NCI-H69 (cell line): ENCODE results near the gene GRIN2C.

Experiments
- DNase-seq: peaks from one replicate; lab custom pipeline; 2025; lab: John Stamatoyannopoulos, UW

Gene GRIN2C

DNA sequence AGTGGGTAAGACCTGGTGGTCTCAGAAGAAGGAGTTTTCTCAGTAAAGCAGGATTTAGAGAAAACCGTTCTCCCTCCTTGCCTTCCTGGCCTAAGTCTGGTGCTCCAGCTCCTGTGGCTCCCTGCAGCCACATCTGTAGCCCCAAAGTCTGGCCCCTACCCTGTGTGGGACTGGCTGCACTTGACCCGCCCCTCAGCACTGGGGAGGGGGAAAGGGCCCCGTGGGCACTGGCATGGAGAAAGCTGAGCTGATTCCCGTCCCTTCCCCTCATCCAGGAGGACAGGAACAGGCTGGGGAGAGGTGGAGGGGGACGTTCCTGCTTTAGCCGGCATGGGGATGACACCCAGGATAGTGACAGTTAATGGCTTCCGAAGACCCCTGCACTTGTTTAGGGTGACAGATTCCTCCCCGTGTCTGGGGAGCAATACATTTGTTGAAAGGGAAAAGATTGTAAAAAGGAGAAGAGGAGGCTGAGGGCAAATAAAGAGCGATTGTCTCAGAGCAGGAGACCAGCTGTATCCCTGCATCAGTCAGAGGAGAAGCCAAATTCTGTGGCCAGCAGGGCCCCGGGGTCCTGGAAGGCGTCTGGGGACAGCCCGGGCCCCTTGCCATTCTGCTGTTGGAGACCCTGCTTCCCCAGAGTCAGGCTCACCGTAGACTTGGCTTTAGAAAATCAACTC, 37.9 kb downstream of the GRIN2C start:
- DNase-seq, result no peak

GRCh38 chr17:74819801-74820436, 39.8 kb downstream of the GRIN2C start:
- DNase-seq, result no peak

GRCh38 chr17:74818291-74818938, 41.3 kb downstream of the GRIN2C start:
- DNase-seq, result no peak

GRCh38 chr17:74816905-74817620, 42.6 kb downstream of the GRIN2C start:
- no peak for DNase-seq

- DNase-seq, result peak; percentile 41
These were observed 43.9 kb downstream of the GRIN2C start for GRCh38 chr17:74815550-74816370.

DNA sequence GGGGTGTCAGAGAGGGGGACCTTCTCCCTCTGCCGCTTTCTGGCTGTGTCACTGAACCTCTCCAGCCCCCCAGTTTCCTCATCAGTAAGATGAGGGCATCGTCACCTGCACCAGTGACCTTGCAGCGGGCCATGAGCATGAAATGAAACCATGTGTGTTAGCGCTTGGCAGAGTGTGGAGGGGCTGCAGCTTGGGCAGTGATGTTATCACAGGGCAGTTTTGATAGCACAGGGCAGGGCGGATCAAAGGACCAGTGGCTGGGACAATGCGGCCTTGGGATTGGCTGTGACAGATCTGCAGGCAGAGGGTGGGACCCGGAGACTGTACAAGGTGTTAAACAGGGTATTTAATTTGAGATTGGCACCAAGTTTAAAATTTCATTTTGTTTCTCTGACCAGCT, 44.6 kb downstream of the GRIN2C start:
- DNase-seq, result no peak

DNA sequence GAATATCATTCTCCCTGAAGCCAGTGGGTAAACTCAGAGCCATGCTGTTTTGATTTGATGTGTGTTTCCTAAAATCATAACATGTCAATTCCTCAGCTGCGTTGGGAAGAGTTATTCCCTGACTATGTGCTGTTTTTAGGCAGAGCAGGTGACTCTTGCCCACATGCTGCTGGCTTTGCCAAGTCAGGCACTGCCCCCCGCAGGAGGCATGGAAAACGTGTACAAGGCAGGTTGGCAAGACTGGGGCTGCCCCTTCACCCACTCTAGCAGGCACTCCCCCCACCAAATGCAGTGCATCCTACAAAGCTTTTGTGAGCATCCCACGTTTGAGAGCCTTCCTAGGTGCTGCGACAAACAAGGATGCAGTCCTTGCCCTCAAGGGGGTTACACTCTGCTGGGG, 45.2 kb downstream of the GRIN2C start:
- DNase-seq, result peak; percentile 38

GRCh38 chr17:74812109-74813009, 47.3 kb downstream of the GRIN2C start:
- DNase-seq, result no peak

DNA sequence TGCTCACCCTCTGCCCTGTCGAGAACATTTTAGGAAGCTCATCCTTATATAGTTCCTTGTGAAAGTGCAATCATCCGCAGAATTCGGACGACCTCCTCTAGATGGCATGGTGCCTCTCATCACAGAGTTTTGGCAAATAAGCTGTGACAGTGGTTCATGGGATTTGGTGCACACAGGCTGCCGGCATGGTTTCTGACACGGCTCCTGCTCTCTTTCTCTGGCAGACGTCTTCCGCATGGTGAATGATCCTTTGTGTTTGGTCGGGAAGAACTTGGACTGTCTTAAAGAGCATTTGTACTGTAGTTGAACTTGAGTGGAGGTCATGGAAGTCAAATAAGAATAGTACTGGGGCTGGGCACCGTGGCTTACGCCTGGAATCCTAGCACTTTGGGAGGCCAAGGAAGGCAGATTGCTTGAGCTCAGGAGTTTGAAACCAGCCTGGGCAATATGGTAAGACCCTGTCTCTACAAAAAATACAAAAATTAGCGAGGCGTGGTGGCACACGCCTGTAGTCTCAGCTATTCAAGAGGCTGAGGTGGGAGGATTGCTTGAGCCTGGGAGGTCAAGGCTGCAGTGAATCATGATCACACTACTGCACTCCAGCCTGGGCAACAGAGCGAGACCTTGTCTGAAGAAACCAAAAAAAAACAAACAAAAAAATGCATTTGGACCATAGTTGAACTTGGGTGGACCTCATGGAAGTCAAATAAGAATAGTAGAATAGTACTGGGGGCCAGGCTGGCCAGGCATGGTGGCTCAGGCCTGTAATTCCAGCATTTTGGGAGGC, 48.8 kb downstream of the GRIN2C start:
- DNase-seq, result no peak

GRCh38 chr17:74808714-74809430, 50.8 kb downstream of the GRIN2C start:
- DNase-seq, result peak; percentile 85

GRCh38 chr17:74807925-74808324, 51.8 kb downstream of the GRIN2C start:
- DNase-seq, result peak; percentile 95

DNA sequence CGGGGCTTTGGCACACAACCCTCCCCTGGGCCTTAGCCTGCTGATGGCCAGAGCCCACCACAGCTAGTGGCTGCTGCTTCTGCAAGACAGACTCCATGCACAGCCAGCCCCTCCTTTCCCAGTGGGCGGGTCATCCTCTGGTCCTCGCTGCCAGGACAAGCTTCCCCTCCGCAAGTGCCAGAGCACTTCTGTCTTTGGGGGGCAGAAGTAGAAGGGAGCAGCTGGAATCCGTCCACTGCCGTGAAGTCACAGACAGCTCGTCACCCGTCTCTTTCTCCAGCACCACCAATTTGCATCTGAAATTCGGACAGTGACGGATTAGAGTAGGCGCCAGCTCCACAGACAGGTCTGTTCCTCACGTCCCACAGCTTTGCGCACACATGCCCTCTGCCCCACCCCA, 52.2 kb downstream of the GRIN2C start:
- DNase-seq, result no peak

- DNase-seq, result no peak
These were observed 53.4 kb downstream of the GRIN2C start for GRCh38 chr17:74806334-74806733.

DNA sequence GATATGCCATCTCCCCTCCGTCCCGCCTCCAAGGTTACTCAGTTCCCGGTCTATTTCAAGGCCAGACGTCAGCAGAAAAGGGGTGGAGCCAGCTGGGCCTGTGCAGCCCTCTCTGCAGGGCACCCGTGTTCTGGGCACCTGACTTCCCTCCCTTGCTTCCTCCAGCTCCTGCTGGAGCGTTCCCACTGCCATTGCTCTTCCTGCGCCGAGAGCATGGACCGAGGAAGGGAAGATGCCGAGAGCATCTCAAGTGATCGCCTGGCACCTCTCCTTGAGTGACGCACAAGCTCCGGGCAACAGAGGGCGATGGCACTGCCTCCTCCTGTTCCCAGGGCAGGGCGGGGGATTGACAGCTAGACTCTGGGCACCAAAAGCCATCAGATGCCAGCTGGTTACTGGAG, 54.1 kb downstream of the GRIN2C start:
- no peak for DNase-seq

- DNase-seq, result no peak
These were observed 55.0 kb downstream of the GRIN2C start for GRCh38 chr17:74804683-74805082.

DNA sequence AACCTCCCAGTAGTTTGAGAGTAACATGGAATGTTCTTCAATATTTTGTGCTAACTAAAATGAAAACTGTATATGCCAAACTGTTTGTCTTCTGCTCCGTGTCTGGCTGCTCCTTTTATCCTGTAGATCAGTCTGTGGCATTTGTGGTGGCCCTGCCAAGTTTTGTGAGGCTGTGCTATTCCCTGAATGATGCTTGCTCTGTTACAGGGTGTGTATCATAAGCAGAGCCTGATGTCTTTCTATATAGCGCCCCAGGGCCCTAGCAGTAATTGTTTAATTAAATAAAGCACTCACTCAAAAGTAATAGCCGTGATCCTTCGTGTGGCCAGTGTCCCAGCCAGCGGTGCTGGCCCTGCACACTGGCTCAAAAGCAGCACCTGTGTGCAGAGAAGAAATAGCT, 55.7 kb downstream of the GRIN2C start:
- DNase-seq, result peak; percentile 78

GRCh38 chr17:74803388-74803930, 56.2 kb downstream of the GRIN2C start:
- DNase-seq, result peak; percentile 61

- DNase-seq, result no peak
These were observed 57.8 kb downstream of the GRIN2C start for GRCh38 chr17:74801896-74802295.

- DNase-seq, result no peak
These were observed 59.2 kb downstream of the GRIN2C start for GRCh38 chr17:74800531-74800930.
